MCF 10A (cell line): ENCODE measurements around the gene DLG2. TPM values are rescaled to one million over a fixed set of nuclear protein-coding genes. Genes with fewer than 3 reads are reported as not detected.

Source experiments
- BruUV-seq: library from RNA; stranded (reverse); fragments of 400-500 nt; replicated peaks from 2 replicates; lab custom pipeline; 2021; lab: Mats Ljungman, UMichigan
- CTCF ChIA-PET: fragments of 300-600 bp; sonication (Branson Sonifier 250); formaldehyde crosslinking; extraction: SDS; loops from one replicate; lab custom pipeline; 2021; ENCODE audit warnings: antibody characterized with exemption, inconsistent platforms; lab: Yijun Ruan, JAX
- POLR2A ChIA-PET: fragments of 300-600, 350-650 bp; sonication (Branson Sonifier 250); formaldehyde crosslinking; extraction: SDS; loops from one replicate; lab custom pipeline; 2020; ENCODE audit warnings: antibody characterized with exemption, inconsistent platforms; lab: Yijun Ruan, JAX
- DNase-seq: peaks from one replicate; pipeline ENCODE4 v3.0.0-alpha.2; 2018; ENCODE audit not compliant: unreplicated experiment
- H3K27ac Mint-ChIP-seq: one replicate; pipeline ENCODE4 v1.8.0; 2022; ENCODE audit warnings: mild to moderate bottlenecking, low read depth, mixed read lengths; ENCODE audit not compliant: unreplicated experiment
- H3K27me3 Mint-ChIP-seq: one replicate; pipeline ENCODE4 v1.8.0; 2022; ENCODE audit warnings: mixed read lengths; ENCODE audit not compliant: insufficient read depth, unreplicated experiment
- H3K36me3 Mint-ChIP-seq: one replicate; pipeline ENCODE4 v1.8.0; 2022; ENCODE audit warnings: mild to moderate bottlenecking, moderate library complexity, mixed read lengths; ENCODE audit not compliant: insufficient read depth, unreplicated experiment
- H3K4me1 Mint-ChIP-seq: one replicate; pipeline ENCODE4 v1.8.0; 2022; ENCODE audit warnings: mixed read lengths; ENCODE audit not compliant: insufficient read depth, unreplicated experiment
- H3K4me3 Mint-ChIP-seq: one replicate; pipeline ENCODE4 v1.8.0; 2022; ENCODE audit warnings: mild to moderate bottlenecking, moderate library complexity, mixed read lengths; ENCODE audit not compliant: unreplicated experiment
- H3K9me3 Mint-ChIP-seq: one replicate; pipeline ENCODE4 v1.8.0; 2022; ENCODE audit warnings: mixed read lengths; ENCODE audit not compliant: unreplicated experiment
- CTCF ChIP-seq: fragments of 200-600 bp; IDR thresholded peaks from one replicate; pipeline ENCODE4 v1.8.0; 2022; ENCODE audit warnings: antibody characterized with exemption, mild to moderate bottlenecking; ENCODE audit not compliant: unreplicated experiment
- intact Hi-C: fragments of 100-400 bp; cut with micrococcal nuclease; formaldehyde crosslinking; loops from 2 replicates; pipeline ENCODE4 v1.14.1; 2022
- total RNA-seq: library from RNA; stranded (reverse); gene quantifications from 2 replicates; pipeline ENCODE4 v1.2.3, GENCODE V29; 2022

Gene DLG2
- total RNA-seq, 1 experiment from 2014 or later, result 0.26 TPM

GRCh38 chr11:83477772-83478171 is 2149.4 kb downstream of the DLG2 start:
- Mint-ChIP-seq H3K4me1 (no peaks in the 10 kb centered on the region), H3K36me3 (no peaks in the 10 kb centered on the region), H3K27ac (no peak overlapping the region), H3K9me3 (no peaks in the 10 kb centered on the region), H3K27me3 (peaks cover 66% of the 10 kb centered on the region), H3K4me3 (no peak overlapping the region)
- intact Hi-C loops, result no loop called here
- no TSS peak for BruUV-seq
- TF ChIP-seq CTCF, result no peak
- ChIA-PET POLR2A (interaction anchor here (0.6 kb wide), 1 partner anchor 18 kb away, joined by 3 read pairs; no protein-coding TSS in a partner anchor), CTCF (interaction anchor here (0.7 kb wide), 1 partner anchor 446 kb away, joined by 5 read pairs; no protein-coding TSS in a partner anchor)
- no peak for DNase-seq

GRCh38 chr11:83475760-83476159 is 2151.4 kb downstream of the DLG2 start:
- intact Hi-C loops, result no loop called here
- no TSS peak for BruUV-seq

GRCh38 chr11:83473743-83474142 is 2153.4 kb downstream of the DLG2 start:
- H3K36me3 Mint-ChIP-seq, result no peaks in the 10 kb centered on the region
- no peak overlapping the region for H3K4me3 Mint-ChIP-seq
- intact Hi-C loops, result no loop called here
- no peak for TF ChIP-seq CTCF
- H3K27me3 Mint-ChIP-seq, result peaks cover 74% of the 10 kb centered on the region
- no peaks in the 10 kb centered on the region for H3K9me3 Mint-ChIP-seq
- no peaks in the 10 kb centered on the region for H3K4me1 Mint-ChIP-seq
- no peak for DNase-seq
- BruUV-seq, result no TSS peak
- no peak overlapping the region for H3K27ac Mint-ChIP-seq
- CTCF ChIA-PET, result no interaction called here
- POLR2A ChIA-PET, result no interaction called here

More at GRCh38 chr11:83475760-83476159, 2151.4 kb downstream of the DLG2 start:
- Mint-ChIP-seq H3K9me3 (no peaks in the 10 kb centered on the region), H3K4me3 (no peak overlapping the region), H3K36me3 (no peaks in the 10 kb centered on the region), H3K27me3 (peaks cover 67% of the 10 kb centered on the region), H3K4me1 (no peaks in the 10 kb centered on the region), H3K27ac (no peak overlapping the region)
- ChIA-PET CTCF (interaction anchor here (0.5 kb wide), 1 partner anchor 182 kb away, joined by 3 read pairs; no protein-coding TSS in a partner anchor), POLR2A (no interaction called here)
- DNase-seq, result no peak
- no peak for TF ChIP-seq CTCF

GRCh38 chr11:83472806-83473205 is 2154.3 kb downstream of the DLG2 start:
- Mint-ChIP-seq H3K9me3 (no peaks in the 10 kb centered on the region), H3K4me1 (no peaks in the 10 kb centered on the region), H3K4me3 (no peak overlapping the region), H3K36me3 (no peaks in the 10 kb centered on the region), H3K27me3 (peaks cover 68% of the 10 kb centered on the region), H3K27ac (no peak overlapping the region)
- intact Hi-C loops, result no loop called here
- no peak for DNase-seq
- ChIA-PET POLR2A (interaction anchor here (0.6 kb wide), 1 partner anchor 199 kb away, joined by 3 read pairs; no protein-coding TSS in a partner anchor), CTCF (interaction anchor here (0.6 kb wide), 1 partner anchor 606 kb away, joined by 3 read pairs; no protein-coding TSS in a partner anchor)
- no peak for TF ChIP-seq CTCF
- no TSS peak for BruUV-seq
